Measurements from ENCODE around the gene SLC44A5.
"Not testable (repeated sequence)": the region's sequence is repeated elsewhere in the genome, so short reads cannot be mapped to it uniquely, and the experiment has no call there.

SLC44A5 gene

DNA sequence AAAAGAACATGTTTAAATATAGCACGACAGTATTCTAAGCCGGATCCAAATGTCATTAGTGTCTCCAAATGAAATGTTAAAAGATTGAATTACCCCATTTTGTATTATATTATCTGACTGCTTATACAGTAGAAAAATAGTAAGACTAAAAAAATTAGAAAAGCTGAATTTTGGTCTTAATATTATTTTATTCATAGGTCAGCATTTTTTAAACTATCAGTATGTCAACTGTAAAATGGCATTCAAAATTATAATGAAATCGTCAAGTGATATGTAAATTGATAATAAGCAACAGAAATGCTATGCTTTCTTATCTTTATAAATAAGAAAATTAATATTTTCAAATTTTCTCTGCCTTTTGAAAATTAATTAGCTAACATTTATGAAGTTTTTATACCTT lies 16.6 kb downstream of the SLC44A5 start:
- Histone ChIP-seq H2BK120ac (ENCODE audit: low read depth, low read length) (no peak overlapping the region), H3K23ac (ENCODE audit: low read depth, low read length, poor library complexity) (no peak overlapping the region), H3K9ac (ENCODE audit: low read depth, low read length, poor library complexity) (no peak overlapping the region), H3K4me1 (ENCODE audit: control insufficient read depth in 2 of 2, insufficient read depth in 1 of 2, low read depth in 1 of 2, low read length in 2 of 2) (peaks cover 0 to 5% of the 10 kb centered on the region in 2 donors), H2BK5ac (ENCODE audit: low read length) (no peak overlapping the region), H3K27me3 (ENCODE audit: control insufficient read depth in 3 of 3, insufficient read depth in 3 of 3, low read depth in 1 of 3, low read length in 3 of 3) (no peaks in the 10 kb centered on the region), H3K4me3 (ENCODE audit: low read length in 2 of 2) (no peak overlapping the region), H3K27ac (replicated peaks; ENCODE audit: low read length) (no peak overlapping the region), H3K14ac (ENCODE audit: low read length) (no peak overlapping the region), H4K91ac (ENCODE audit: low read depth, low read length, poor library complexity) (no peak overlapping the region), H2BK12ac (ENCODE audit: low read length) (no peak overlapping the region), H3K36me3 (replicated peaks in 1 of 2; ENCODE audit: control insufficient read depth in 2 of 2, insufficient read depth in 2 of 2, low read length in 2 of 2) (no peaks in the 10 kb centered on the region), H3K18ac (ENCODE audit: low read length) (no peak overlapping the region), H4K8ac (ENCODE audit: low read depth, low read length) (no peak overlapping the region), H2BK15ac (ENCODE audit: low read length) (no peak overlapping the region), H2AK5ac (ENCODE audit: low read depth, low read length) (no peak overlapping the region), H3K9me3 (replicated peaks in 1 of 2; ENCODE audit: control insufficient read depth in 2 of 2, insufficient read depth in 1 of 2, low read depth in 1 of 2, low read length in 2 of 2) (peaks cover 0 to 2% of the 10 kb centered on the region in 2 donors), H3K79me1 (ENCODE audit: low read depth, low read length) (no peaks in the 10 kb centered on the region), H2AFZ (ENCODE audit: low read length) (no peak overlapping the region), H3K4ac (ENCODE audit: low read length) (no peak overlapping the region), H3K4me2 (ENCODE audit: insufficient read depth, low read length, poor library complexity, severe bottlenecking) (no peak overlapping the region)
- no CpG with 5 or more reads among the region's 3 CpGs for WGBS, 2 donors (ENCODE audit: extremely low coverage in 2 of 2, insufficient read length in 2 of 2, insufficient replicate concordance in 1 of 2)
- DNase-seq (ENCODE audit: low spot score), result no peak

DNA sequence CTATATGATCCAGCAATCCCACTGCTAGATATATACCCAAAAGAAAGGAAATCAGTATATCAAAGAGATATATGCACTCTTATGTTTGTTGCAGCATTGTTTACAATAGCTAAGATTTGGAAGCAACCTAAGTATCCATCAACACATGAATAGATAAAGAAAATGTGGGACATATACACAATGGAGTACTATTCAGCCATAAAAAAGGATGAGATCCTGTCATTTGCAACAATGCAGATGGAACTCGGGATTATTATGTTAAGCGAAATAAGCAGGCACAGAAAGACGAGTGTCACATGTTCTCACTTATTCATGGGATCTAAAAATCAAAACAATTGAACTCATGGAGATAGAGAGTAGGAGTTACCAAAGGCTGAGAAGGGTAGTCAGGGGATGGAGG lies 17.5 kb downstream of the SLC44A5 start:
- WGBS, 2 donors (ENCODE audit: extremely low coverage in 2 of 2, insufficient read length in 2 of 2, insufficient replicate concordance in 1 of 2), result no CpG with 5 or more reads among the region's 3 CpGs
- H3K4me2 ChIP-seq (ENCODE audit: insufficient read depth, low read length, poor library complexity, severe bottlenecking); H3K79me1 ChIP-seq (ENCODE audit: low read depth, low read length); H3K14ac ChIP-seq (ENCODE audit: low read length); H3K9me3 ChIP-seq (replicated peaks in 1 of 2; ENCODE audit: control insufficient read depth in 2 of 2, insufficient read depth in 1 of 2, low read depth in 1 of 2, low read length in 2 of 2); H3K4me3 ChIP-seq (ENCODE audit: low read length in 2 of 2); H3K27me3 ChIP-seq (ENCODE audit: control insufficient read depth in 3 of 3, insufficient read depth in 3 of 3, low read depth in 1 of 3, low read length in 3 of 3); H3K18ac ChIP-seq (ENCODE audit: low read length); H2AFZ ChIP-seq (ENCODE audit: low read length); H3K4ac ChIP-seq (ENCODE audit: low read length); H3K27ac ChIP-seq (replicated peaks; ENCODE audit: low read length); H4K8ac ChIP-seq (ENCODE audit: low read depth, low read length); H3K23ac ChIP-seq (ENCODE audit: low read depth, low read length, poor library complexity); H2AK5ac ChIP-seq (ENCODE audit: low read depth, low read length); H2BK12ac ChIP-seq (ENCODE audit: low read length); H2BK15ac ChIP-seq (ENCODE audit: low read length); H2BK120ac ChIP-seq (ENCODE audit: low read depth, low read length); H3K9ac ChIP-seq (ENCODE audit: low read depth, low read length, poor library complexity); H2BK5ac ChIP-seq (ENCODE audit: low read length); DNase-seq (ENCODE audit: low spot score); H3K36me3 ChIP-seq (replicated peaks in 1 of 2; ENCODE audit: control insufficient read depth in 2 of 2, insufficient read depth in 2 of 2, low read length in 2 of 2); H4K91ac ChIP-seq (ENCODE audit: low read depth, low read length, poor library complexity): not testable (repeated sequence)
- H3K4me1 ChIP-seq (ENCODE audit: control insufficient read depth in 2 of 2, insufficient read depth in 1 of 2, low read depth in 1 of 2, low read length in 2 of 2), result peaks cover 0 to 10% of the 10 kb centered on the region in 2 donors

DNA sequence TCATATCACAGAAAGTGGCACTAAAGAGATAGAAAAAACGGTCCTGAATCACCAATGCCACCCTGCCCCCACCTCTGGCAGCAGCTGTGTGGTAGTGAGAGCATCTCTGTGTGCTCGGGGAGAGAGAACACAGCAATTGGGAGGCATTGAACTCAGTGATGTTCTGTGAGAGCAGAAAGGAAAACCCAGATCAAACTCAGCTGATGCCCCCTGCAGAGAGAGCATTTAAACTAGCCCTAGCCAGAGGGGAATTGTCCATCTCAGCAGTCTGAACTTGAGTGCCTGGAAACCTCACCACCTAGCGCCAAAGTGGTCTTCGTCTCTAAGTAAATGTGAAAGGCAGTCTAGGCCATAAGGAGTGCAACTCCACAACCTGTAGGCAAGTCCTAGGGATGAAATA lies 21.3 kb downstream of the SLC44A5 start:
- DNase-seq (ENCODE audit: low spot score), result no peak
- H4K91ac ChIP-seq (ENCODE audit: low read depth, low read length, poor library complexity), result no peak overlapping the region
- no peaks in the 10 kb centered on the region for H3K27me3 ChIP-seq (ENCODE audit: control insufficient read depth in 3 of 3, insufficient read depth in 3 of 3, low read depth in 1 of 3, low read length in 3 of 3)
- no peaks in the 10 kb centered on the region for H3K79me1 ChIP-seq (ENCODE audit: low read depth, low read length)
- no peak overlapping the region for H3K9ac ChIP-seq (ENCODE audit: low read depth, low read length, poor library complexity)
- H2BK12ac ChIP-seq (ENCODE audit: low read length), result no peak overlapping the region
- H3K14ac ChIP-seq (ENCODE audit: low read length), result no peak overlapping the region
- H2AK5ac ChIP-seq (ENCODE audit: low read depth, low read length), result no peak overlapping the region
- WGBS, 2 donors (ENCODE audit: extremely low coverage in 2 of 2, insufficient read length in 2 of 2, insufficient replicate concordance in 1 of 2), result no CpG with 5 or more reads among the region's 4 CpGs
- no peaks in the 10 kb centered on the region for H3K36me3 ChIP-seq (replicated peaks in 1 of 2; ENCODE audit: control insufficient read depth in 2 of 2, insufficient read depth in 2 of 2, low read length in 2 of 2)
- peaks cover 2 to 10% of the 10 kb centered on the region in 2 donors for H3K4me1 ChIP-seq (ENCODE audit: control insufficient read depth in 2 of 2, insufficient read depth in 1 of 2, low read depth in 1 of 2, low read length in 2 of 2)
- no peak overlapping the region for H2AFZ ChIP-seq (ENCODE audit: low read length)
- no peak overlapping the region for H3K27ac ChIP-seq (replicated peaks; ENCODE audit: low read length)
- H3K23ac ChIP-seq (ENCODE audit: low read depth, low read length, poor library complexity), result no peak overlapping the region
- no peak overlapping the region for H2BK15ac ChIP-seq (ENCODE audit: low read length)
- no peak overlapping the region for H3K4ac ChIP-seq (ENCODE audit: low read length)
- peaks cover 0 to 2% of the 10 kb centered on the region in 2 donors for H3K9me3 ChIP-seq (replicated peaks in 1 of 2; ENCODE audit: control insufficient read depth in 2 of 2, insufficient read depth in 1 of 2, low read depth in 1 of 2, low read length in 2 of 2)
- no peak overlapping the region for H3K18ac ChIP-seq (ENCODE audit: low read length)
- no peak overlapping the region for H2BK5ac ChIP-seq (ENCODE audit: low read length)
- H2BK120ac ChIP-seq (ENCODE audit: low read depth, low read length), result no peak overlapping the region
- H3K4me3 ChIP-seq (ENCODE audit: low read length in 2 of 2), result no peak overlapping the region
- H3K4me2 ChIP-seq (ENCODE audit: insufficient read depth, low read length, poor library complexity, severe bottlenecking), result no peak overlapping the region
- H4K8ac ChIP-seq (ENCODE audit: low read depth, low read length), result no peak overlapping the region

GRCh38 chr1:75588779-75589475 lies 22.0 kb downstream of the SLC44A5 start:
- Histone ChIP-seq H2AK5ac (ENCODE audit: low read depth, low read length) (no peak overlapping the region), H3K27ac (replicated peaks; ENCODE audit: low read length) (no peak overlapping the region)
- WGBS, 2 donors (ENCODE audit: extremely low coverage in 2 of 2, insufficient read length in 2 of 2, insufficient replicate concordance in 1 of 2), result no CpG with 5 or more reads among the region's 4 CpGs

More at GRCh38 chr1:75588779-75589475, 22.0 kb downstream of the SLC44A5 start:
- H3K14ac ChIP-seq (ENCODE audit: low read length), result no peak overlapping the region
- H3K4me2 ChIP-seq (ENCODE audit: insufficient read depth, low read length, poor library complexity, severe bottlenecking), result no peak overlapping the region
- H4K91ac ChIP-seq (ENCODE audit: low read depth, low read length, poor library complexity), result no peak overlapping the region
- no peaks in the 10 kb centered on the region for H3K79me1 ChIP-seq (ENCODE audit: low read depth, low read length)
- H3K9me3 ChIP-seq (replicated peaks in 1 of 2; ENCODE audit: control insufficient read depth in 2 of 2, insufficient read depth in 1 of 2, low read depth in 1 of 2, low read length in 2 of 2), result peaks cover 0 to 2% of the 10 kb centered on the region in 2 donors
- no peak overlapping the region for H3K4ac ChIP-seq (ENCODE audit: low read length)
- DNase-seq (ENCODE audit: low spot score), result no peak
- no peak overlapping the region for H2BK15ac ChIP-seq (ENCODE audit: low read length)
- peaks cover 2 to 10% of the 10 kb centered on the region in 2 donors for H3K4me1 ChIP-seq (ENCODE audit: control insufficient read depth in 2 of 2, insufficient read depth in 1 of 2, low read depth in 1 of 2, low read length in 2 of 2)
- H2BK120ac ChIP-seq (ENCODE audit: low read depth, low read length), result no peak overlapping the region
- H3K18ac ChIP-seq (ENCODE audit: low read length), result no peak overlapping the region
- H3K36me3 ChIP-seq (replicated peaks in 1 of 2; ENCODE audit: control insufficient read depth in 2 of 2, insufficient read depth in 2 of 2, low read length in 2 of 2), result no peaks in the 10 kb centered on the region
- no peak overlapping the region for H2BK12ac ChIP-seq (ENCODE audit: low read length)
- no peak overlapping the region for H3K23ac ChIP-seq (ENCODE audit: low read depth, low read length, poor library complexity)
- H3K4me3 ChIP-seq (ENCODE audit: low read length in 2 of 2), result no peak overlapping the region
- no peaks in the 10 kb centered on the region for H3K27me3 ChIP-seq (ENCODE audit: control insufficient read depth in 3 of 3, insufficient read depth in 3 of 3, low read depth in 1 of 3, low read length in 3 of 3)
- no peak overlapping the region for H3K9ac ChIP-seq (ENCODE audit: low read depth, low read length, poor library complexity)
- H2AFZ ChIP-seq (ENCODE audit: low read length), result no peak overlapping the region
- no peak overlapping the region for H2BK5ac ChIP-seq (ENCODE audit: low read length)
- no peak overlapping the region for H4K8ac ChIP-seq (ENCODE audit: low read depth, low read length)
